ENCODE results near the gene BCAR1. TPM values are rescaled to one million over a fixed set of nuclear protein-coding genes. Genes with fewer than 3 reads are reported as not detected.

Gene BCAR1
- total RNA-seq, 4 donors from 2014 or later = 125 to 201 (median 154) TPM

DNA sequence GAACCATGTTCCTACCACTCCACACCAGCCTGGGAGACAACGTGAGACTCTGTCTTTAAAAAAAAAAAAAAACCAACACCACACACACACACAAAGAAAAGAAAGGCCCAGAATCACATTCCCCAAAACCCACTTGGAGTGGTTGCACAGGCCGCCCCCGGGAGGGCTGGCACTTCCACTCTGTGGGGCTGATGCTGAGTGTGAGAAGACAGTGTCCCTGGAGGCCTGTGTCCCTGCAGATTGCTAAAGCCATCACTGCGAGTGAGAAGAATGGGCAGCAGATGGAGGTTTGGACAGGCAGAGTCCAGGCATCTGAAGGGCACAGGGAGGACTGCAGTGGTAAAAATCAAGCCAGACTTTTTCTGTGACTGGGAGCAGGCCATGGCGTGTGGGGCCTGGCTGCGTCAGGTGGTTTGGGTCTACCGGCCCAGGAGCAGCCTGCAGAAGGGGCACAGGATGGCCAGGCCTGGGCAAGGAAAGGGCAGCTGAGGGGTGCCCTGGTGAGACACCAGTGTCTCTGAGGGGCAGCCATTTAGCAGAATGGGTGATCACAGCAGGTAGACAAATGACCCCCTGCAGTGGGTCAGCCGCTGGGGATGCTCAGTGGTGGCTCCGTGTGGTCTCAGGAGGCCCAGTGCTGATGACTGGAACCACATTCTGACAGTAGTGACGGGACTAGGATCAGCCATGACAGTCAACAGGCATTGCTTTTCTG lies 57.5 kb downstream of the BCAR1 start:
- peaks cover 26% of the 10 kb centered on the region for H3K27me3 ChIP-seq
- no peak overlapping the region for H3K27ac ChIP-seq
- intact Hi-C loops (cut with DNase I; ENCODE audit: low total_unique reads) = no loop called here
- in situ Hi-C loops (cut with MboI; ENCODE audit: low pct_ligation_motif_present in 1 of 4, low pct_unique_long_range_greater_than_20kb in 1 of 4, low sequenced_read_pairs in 3 of 4) = loop anchor here in 2 of 4 donors (25.0 kb wide), 1 partner anchor 568 kb away; no protein-coding TSS in a partner anchor
- 74 to 88% methylated on average over 4 to 10 of the region's 10 CpGs for WGBS, 2 donors (ENCODE audit: low coverage in 1 of 2)
- DNase-seq = no peak
- no peaks in the 10 kb centered on the region for H3K36me3 ChIP-seq
- TF ChIP-seq EP300 (IDR thresholded peaks at IDR 0.05; ENCODE audit: low read depth) = no peak
- TF ChIP-seq POLR2A (IDR thresholded peaks at IDR 0.05) = no peak
- TF ChIP-seq POLR2AphosphoS5 (IDR thresholded peaks at IDR 0.05) = no peak
- TF ChIP-seq, protein P1, sequence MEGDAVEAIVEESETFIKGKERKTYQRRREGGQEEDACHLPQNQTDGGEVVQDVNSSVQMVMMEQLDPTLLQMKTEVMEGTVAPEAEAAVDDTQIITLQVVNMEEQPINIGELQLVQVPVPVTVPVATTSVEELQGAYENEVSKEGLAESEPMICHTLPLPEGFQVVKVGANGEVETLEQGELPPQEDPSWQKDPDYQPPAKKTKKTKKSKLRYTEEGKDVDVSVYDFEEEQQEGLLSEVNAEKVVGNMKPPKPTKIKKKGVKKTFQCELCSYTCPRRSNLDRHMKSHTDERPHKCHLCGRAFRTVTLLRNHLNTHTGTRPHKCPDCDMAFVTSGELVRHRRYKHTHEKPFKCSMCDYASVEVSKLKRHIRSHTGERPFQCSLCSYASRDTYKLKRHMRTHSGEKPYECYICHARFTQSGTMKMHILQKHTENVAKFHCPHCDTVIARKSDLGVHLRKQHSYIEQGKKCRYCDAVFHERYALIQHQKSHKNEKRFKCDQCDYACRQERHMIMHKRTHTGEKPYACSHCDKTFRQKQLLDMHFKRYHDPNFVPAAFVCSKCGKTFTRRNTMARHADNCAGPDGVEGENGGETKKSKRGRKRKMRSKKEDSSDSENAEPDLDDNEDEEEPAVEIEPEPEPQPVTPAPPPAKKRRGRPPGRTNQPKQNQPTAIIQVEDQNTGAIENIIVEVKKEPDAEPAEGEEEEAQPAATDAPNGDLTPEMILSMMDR (IDR thresholded peaks at IDR 0.05) = no peak
- peaks cover 0 to 7% (median 0%) of the 10 kb centered on the region in 4 donors for H3K4me1 ChIP-seq
- H3K4me3 ChIP-seq = no peak overlapping the region
- H3K9me3 ChIP-seq = no peaks in the 10 kb centered on the region

DNA sequence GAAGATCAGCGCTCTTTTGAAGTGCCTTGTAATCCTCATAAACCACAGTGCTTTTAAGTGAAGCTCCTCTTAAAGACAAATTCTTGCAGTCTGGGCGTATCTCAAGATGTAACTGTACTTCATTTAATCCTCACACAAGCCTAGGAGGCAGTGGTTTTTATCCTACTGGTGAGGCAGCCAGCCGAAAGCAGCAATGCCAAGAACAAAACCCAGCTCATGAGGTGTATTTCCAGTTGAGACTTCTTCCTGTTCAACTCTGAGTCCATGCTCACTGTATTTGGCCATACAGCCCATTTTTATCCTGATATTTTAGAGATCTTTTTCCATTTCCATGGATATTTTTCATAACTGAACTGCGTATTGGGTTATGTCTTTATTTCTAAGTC lies 58.2 kb downstream of the BCAR1 start:
- Histone ChIP-seq H3K4me1 (peaks cover 0 to 5% (median 0%) of the 10 kb centered on the region in 4 donors), H3K27me3 (peaks cover 24% of the 10 kb centered on the region), H3K27ac (no peak overlapping the region), H3K9me3 (no peaks in the 10 kb centered on the region), H3K36me3 (no peaks in the 10 kb centered on the region), H3K4me3 (no peak overlapping the region)
- DNase-seq = no peak
- intact Hi-C loops (cut with DNase I; ENCODE audit: low total_unique reads) (no loop called here), in situ Hi-C loops (cut with MboI; ENCODE audit: low pct_ligation_motif_present in 1 of 4, low pct_unique_long_range_greater_than_20kb in 1 of 4, low sequenced_read_pairs in 3 of 4) (loop anchor here in 2 of 4 donors (25.0 kb wide), 1 partner anchor 569 kb away; no protein-coding TSS in a partner anchor)
- WGBS, 2 donors (ENCODE audit: low coverage in 1 of 2) = 85 to 100% methylated on average over 2 to 4 of the region's 4 CpGs
- TF ChIP-seq EP300 (IDR thresholded peaks at IDR 0.05; ENCODE audit: low read depth) (no peak), POLR2AphosphoS5 (IDR thresholded peaks at IDR 0.05) (no peak), POLR2A (IDR thresholded peaks at IDR 0.05) (no peak)
- TF ChIP-seq, protein P1 (IDR thresholded peaks at IDR 0.05) = no peak

DNA sequence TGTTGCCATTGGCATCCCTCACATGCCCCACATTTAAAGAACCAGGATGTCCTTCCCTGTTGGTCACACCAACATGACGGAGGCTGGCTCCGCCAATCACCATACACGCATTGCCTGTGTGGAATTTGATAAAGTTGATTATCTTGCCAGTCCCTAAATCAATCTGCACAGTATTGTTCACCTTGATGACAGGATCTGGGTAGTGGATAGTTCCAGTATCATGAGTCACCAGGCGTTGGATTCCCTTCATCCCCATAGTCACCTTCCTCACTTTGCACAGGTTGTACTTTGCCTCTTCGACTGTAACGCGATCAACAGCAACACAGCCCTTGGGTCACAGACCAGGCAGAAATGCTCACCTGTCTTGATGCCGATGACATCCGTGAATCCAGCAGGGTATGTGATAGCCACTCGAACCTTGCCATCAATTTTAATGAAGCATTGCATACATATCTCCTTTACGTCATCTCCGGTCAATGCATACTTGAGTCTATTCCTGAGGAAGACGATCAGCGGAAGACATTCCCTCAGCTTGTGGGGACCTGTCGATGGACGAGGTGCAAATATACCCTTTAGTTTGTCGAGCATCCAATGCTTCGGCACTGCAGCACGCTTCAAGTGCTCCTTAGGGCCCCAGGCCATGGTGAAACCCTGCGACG lies 58.7 kb downstream of the BCAR1 start:
- Histone ChIP-seq H3K27ac (no peak overlapping the region), H3K4me1 (no peaks in the 10 kb centered on the region), H3K9me3 (no peaks in the 10 kb centered on the region), H3K36me3 (no peaks in the 10 kb centered on the region), H3K27me3 (peaks cover 19% of the 10 kb centered on the region), H3K4me3 (no peak overlapping the region)
- intact Hi-C loops (cut with DNase I; ENCODE audit: low total_unique reads) (no loop called here), in situ Hi-C loops (cut with MboI; ENCODE audit: low pct_ligation_motif_present in 1 of 4, low pct_unique_long_range_greater_than_20kb in 1 of 4, low sequenced_read_pairs in 3 of 4) (loop anchor here in 2 of 4 donors (25.0 kb wide), 1 partner anchor 570 kb away; no protein-coding TSS in a partner anchor)
- no peak for TF ChIP-seq POLR2A (IDR thresholded peaks at IDR 0.05)
- no peak for TF ChIP-seq POLR2AphosphoS5 (IDR thresholded peaks at IDR 0.05)
- no peak for TF ChIP-seq EP300 (IDR thresholded peaks at IDR 0.05; ENCODE audit: low read depth)
- TF ChIP-seq, protein P1 (IDR thresholded peaks at IDR 0.05) = no peak
- 91% methylated on average over 13 to 21 of the region's 21 CpGs for WGBS, 2 donors (ENCODE audit: low coverage in 1 of 2)
- DNase-seq = no peak

GRCh38 chr16:75189638-75190245 lies 61.7 kb downstream of the BCAR1 start:
- no peak for DNase-seq
- 74% methylated on average over 8 of the region's 8 CpGs; no CpG with 5 or more reads in 1 of the 2 donors for WGBS, 2 donors (ENCODE audit: low coverage in 1 of 2)
- H3K4me3 ChIP-seq = no peak overlapping the region
- no peaks in the 10 kb centered on the region for H3K27me3 ChIP-seq
- in situ Hi-C loops (cut with MboI; ENCODE audit: low pct_ligation_motif_present in 1 of 4, low pct_unique_long_range_greater_than_20kb in 1 of 4, low sequenced_read_pairs in 3 of 4) (loop anchor here in 2 of 4 donors (25.0 kb wide), 1 partner anchor 573 kb away; no protein-coding TSS in a partner anchor), intact Hi-C loops (cut with DNase I; ENCODE audit: low total_unique reads) (no loop called here)
- H3K9me3 ChIP-seq = no peaks in the 10 kb centered on the region
- peaks cover 0 to 2% (median 0%) of the 10 kb centered on the region in 4 donors for H3K4me1 ChIP-seq
- H3K27ac ChIP-seq = no peak overlapping the region
- TF ChIP-seq, protein P1 (IDR thresholded peaks at IDR 0.05) = no peak
- no peak for TF ChIP-seq EP300 (IDR thresholded peaks at IDR 0.05; ENCODE audit: low read depth)
- no peak for TF ChIP-seq POLR2AphosphoS5 (IDR thresholded peaks at IDR 0.05)
- TF ChIP-seq POLR2A (IDR thresholded peaks at IDR 0.05) = no peak
- no peaks in the 10 kb centered on the region for H3K36me3 ChIP-seq

Measured in transverse colon (tissue), 4 donors.